HG03432 (cell line): ENCODE measurements around the gene PDZK1IP1.
A peak's percentile ranks its signal among the peaks of the same experiment; 100 is the strongest.
"Not testable (repeated sequence)": the region's sequence is repeated elsewhere in the genome, so short reads cannot be mapped to it uniquely, and the experiment has no call there.

Experiments used
- ATAC-seq: cut with Tn5 transposase; IDR thresholded peaks from one replicate; pipeline ENCODE4 v1.9.1; 2021; ENCODE audit warnings: mild to moderate bottlenecking, moderate library complexity; ENCODE audit not compliant: unreplicated experiment

PDZK1IP1 gene

DNA sequence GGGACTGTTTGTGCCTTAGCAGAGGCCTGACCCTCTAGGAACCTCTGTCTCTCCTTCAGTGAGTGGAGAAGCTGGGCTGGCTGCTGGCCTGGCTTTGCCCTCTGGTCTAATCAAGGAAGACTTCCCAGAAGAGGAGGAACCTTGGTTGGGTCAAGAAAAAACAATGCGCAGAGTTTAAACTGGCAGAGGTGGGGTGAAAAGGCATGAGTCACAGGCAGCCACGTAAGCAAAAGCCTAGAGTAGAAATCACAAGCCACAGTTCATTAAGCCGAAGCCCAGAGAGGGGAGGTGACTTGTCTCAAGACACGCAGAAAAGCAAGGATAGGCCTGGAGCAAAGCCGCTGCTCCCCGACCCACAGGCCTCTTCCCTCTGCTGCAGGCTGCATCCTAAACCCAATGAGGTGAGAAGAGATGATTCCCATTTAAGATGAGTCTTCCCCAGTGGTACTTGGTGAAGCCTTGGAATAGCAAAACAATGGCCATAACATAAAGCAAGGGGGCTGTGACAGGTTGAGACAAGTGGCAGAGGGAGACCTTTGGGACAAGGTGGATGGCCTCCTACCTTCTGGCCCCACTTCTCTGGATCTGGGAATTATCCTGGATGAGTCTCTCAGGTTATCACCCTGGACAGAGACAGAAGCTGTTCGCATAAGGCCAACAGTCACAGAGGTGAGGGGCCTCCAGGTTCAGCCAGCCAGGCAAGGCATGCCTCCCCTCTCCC lies 7.7 kb downstream of the PDZK1IP1 start:
- no peak for ATAC-seq

DNA sequence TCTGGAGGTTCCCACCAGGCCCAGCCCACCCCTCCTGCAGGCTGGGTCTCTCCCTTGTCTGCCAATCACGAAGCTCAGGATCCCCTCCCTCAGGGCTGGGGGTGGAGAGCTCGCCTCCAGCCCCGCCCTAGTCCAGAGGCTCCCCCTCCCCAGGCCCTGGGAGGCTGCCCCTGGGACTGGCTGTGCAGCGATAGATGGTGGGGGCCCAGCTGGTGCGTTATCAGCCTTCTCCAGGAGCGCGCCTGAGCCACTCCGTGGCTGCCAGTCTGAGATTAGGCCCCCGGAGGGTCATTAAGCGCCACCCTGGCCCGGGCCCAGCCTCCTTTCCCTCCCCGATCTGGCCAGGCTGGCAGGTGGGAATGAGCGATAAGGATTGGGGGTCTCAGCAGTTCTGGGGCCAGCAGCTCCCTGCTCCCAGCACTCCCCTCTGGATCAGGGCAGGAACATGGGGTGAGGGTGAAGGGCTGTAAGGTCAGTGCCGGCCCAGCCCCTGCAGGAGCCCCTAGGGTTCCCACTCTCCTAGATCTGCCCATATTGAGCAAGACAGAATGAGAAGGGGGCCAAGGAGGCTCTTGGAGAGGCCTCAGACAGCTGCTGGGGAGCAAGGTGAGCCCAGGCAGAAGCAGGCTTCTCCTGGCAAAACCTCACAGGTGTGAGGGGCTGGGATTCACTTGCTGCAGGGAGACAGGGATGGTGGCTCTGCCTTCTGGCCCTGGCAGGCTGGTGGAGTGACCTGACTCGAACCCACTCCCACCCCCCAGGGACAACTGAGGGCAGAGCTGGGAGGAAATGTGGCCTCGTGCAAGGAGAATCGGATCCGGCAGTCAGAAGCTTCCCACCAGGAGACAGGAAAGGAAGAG lies 8.5 kb downstream of the PDZK1IP1 start:
- no peak for ATAC-seq

DNA sequence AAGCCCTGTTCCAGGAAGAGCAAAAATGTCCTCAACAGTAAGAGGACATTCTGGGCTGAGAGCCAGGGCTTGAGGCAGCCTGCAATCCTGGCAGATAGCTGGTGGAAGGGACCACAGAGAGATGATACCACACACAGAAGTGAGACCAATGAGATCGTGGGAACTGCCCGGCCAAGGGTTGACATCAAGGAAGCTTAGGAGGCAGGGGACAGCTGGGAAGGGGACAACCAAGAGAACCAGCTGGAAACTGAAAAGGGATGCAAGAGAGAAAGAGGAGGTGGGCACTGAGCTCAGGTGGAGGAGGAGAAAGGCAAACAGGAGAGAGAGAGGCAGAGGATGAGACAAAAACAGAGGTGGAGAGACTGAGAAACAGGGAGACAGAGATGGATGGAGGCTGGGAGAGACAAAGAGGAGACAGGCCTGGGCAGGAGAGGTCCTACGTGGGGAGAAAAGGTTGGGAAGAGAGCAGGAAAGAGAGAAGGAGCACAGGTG lies 9.2 kb downstream of the PDZK1IP1 start:
- ATAC-seq = no peak

DNA sequence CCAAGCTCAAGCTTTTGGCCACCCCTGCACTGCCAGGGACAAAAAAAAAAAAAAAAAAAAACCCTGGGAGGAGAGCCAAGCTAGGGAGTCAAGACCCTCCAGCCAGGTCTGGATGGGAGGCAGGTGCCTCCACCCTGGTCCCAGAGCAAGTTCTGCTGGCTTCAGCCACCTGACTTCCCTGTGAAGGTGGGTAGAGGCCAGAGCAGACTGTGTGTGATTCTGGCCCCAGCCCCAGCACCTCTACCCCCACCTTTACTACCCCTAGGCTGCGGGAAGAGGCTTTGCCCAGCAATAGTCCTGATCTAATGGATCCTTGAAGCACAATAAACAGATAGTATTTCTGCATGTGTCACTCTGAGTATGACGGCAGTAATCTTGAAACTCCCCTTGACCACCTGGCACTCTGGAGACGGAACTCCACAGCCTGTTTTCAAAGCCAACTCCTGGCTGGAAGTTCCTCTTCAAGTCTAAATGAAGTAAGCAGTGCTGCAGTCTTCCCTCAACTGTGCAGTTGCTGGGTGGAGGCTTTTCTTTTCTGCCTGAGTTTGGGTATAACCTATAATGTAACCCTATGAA lies 9.8 kb downstream of the PDZK1IP1 start:
- ATAC-seq = no peak

DNA sequence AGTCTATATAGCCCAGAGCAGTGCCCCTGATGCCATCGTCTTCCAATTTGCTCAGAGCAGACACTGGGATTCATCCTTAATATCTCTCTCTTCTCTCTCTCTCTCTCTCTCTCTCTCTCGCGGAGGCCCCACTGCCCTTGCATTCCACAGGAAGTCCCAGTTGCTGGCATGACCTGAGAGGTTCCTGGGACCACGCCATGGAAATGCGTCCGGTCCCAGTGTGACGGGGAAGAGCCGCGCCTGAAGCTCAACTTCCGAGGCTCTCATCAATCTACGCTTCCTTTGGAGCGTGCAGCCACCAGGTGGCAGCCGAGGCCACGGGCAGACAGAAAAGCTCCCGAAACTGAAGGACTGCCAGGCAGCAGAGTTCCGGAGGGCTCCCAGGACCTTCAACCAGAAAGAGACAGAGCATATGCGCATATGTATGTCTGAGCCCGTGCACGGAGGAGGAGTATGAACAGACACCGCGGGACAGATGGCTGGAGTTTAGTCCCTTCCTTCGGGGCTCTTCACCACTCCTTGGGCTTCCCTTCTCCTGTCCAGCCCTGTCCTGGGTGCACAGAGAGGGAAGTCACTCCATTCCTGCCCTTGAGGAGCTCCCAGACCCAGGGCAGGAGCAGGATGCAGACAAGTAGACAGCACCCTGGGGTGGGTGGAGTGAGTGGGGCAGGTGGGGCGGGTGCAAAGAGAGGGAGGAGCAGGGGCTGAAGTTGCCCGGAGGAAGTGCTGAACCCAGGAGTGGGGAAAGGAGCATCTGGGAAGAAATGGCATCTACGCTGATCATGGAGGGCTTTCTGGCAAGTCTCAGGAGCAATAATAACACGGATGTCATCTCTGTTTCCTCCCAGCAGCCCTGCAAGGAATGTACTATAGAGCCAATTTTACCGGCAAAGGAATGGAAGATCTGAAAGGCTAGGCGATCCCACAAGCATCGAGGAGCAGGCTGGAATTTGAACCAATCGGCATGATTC lies 10.5 kb downstream of the PDZK1IP1 start:
- peak; percentile 89 for ATAC-seq

DNA sequence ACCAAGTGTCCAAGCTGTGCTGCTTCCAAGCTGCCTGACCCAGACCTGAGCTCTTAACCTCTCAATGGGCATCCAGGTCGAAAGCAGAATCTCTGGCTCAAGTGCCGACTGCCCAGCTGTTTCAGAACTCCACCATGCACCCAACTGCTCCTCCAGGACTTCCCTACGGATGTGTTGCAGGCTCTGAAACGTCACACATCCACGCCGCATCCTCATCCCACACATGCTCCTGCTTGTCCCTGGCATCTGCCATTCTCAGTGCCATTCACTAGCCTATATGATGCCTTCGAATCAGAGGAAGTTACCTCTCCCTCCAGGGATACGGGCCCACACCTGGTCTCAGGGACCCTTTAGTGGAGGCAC lies 11.2 kb downstream of the PDZK1IP1 start:
- no peak for ATAC-seq

DNA sequence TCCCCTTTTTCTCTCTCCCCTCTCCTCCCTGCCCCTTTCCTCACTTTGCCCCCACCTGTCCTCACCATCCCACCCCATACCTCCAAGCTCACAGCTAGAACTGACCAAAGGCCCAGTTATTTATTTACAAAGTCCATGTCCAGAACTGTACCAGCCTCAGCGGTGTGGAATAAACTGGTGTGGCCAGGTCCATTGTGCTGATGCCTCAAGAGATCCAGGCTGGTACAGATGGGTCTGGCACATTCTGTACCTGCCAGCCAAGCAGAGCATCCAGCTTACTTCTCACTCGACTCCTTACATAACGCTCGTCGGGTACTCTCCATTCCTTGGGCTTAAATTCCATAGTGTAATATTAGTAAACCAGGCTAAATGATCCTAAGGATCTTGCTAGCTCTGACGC lies 11.8 kb downstream of the PDZK1IP1 start:
- ATAC-seq = no peak

DNA sequence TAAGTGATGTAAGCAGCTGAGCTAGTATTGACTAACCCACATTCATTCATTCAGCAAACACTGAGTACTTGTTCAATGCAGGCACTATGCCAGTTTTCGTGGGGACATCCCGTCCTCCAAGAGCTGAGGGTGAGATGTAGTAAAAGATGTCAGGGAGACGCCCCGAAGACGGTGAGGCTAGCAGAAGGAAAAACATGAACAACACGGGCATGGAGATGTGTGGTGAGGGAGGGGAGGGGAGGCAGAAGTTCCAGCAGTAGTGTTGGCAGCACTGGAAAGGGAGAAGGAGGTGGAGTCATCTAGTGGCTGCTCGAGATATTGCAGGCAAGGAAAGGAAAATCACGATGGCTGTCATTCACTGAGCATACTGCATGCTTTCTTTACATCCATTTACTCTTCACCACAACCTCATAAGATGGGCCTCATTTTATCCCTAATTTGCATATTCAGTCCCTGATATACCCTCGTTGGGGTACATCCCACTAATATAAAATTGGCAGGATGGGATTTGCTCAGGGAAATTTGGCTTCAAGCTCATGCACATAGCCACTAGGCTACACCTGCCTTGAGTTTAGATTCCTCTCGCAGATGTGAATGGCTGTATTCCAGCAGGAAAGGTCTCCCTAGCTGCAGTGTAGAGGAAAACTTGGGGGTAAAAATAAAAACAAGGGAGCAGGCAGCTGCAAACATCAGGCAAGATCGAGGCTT lies 14.5 kb downstream of the PDZK1IP1 start:
- peak; percentile 43 for ATAC-seq

DNA sequence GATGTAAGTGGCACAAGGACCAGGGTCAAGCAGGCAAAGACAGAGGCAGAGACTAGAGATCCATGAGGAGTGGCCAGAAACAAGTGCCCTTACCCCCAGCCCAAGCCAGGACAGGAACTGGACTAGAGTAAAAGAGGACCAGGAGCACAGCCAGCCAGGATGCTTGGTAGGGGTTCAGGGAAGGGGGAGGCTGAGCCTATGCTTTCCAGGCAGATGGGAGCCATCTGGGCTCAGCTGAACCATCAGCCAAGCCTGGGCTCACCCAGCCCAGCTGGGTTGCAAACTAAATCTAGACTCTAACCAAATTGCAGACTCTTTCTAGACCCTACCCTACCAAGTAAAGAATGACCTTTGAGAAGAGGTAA lies 15.2 kb downstream of the PDZK1IP1 start:
- ATAC-seq = no peak

DNA sequence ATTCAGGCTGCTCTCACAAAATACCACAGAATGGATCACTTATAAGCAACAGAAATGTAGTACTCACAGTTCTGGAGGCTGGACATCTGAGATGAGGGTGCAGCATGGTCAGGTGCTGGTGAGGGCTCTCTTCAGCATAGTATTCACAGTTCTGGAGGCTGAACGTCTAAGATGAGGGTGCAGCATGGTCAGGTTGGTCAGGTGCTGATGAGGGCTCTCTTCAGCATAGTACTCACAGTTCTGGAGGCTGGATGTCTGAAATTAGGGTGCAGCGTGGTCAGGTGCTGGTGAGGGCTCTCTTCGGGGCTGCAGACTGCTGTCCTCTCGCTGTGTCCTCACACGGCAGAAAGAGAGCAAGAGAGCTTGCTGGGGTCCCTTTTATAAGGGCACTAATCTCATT lies 17.1 kb downstream of the PDZK1IP1 start:
- no peak for ATAC-seq

DNA sequence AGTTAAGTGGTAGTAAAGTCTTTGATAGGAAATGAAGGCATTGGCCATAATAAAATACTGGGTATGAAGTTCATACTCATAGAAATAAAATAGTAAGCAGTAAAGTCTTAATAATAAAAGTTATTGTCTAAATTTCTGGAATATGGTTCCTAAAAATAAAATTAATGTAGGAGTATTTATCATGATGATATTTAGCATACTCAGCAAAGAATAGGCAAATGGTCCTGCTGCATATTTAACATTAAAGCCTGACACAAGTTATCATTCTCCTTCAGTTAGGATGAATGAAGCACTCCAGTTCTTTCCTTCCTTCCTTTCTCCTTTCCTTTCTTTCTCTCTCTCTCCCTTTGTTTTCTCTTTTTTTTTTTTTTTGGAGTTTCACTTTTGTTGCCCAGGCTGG lies 25.3 kb downstream of the PDZK1IP1 start:
- ATAC-seq = no peak

DNA sequence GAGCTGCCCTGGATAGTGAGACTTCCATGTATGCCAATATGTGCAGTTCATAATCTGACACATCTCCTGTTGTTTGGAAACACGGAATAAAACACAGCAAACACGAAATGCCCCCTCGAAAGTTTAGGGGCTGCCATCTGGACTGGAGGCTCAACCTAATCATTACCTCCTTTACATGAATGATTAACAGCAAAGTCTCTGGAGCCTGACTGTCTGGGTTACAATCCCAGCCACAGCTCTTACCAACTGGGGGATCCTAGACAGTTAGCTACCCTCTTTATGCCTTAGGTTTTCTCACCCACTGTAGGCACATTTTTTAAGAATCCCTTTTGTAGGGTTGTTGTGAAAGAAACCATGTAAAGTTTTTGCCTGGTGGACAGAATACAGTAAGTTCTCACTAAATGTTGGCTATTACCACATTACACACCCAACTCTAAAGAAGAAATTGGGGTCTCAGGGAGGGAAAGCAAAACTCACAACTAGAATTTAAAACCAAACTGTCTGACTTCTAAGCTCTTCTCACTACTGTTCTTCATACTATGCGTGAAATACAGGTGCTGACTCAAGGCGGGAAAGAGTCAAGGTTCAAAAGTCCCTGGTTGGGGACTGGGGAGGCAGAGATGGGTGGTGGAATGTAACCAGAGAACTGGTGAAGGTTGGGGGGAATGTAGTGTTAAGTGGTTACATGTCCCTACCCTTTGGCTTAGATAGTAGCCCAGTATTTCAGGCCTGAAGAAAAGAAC lies 28.4 kb downstream of the PDZK1IP1 start:
- peak; percentile 67 for ATAC-seq

DNA sequence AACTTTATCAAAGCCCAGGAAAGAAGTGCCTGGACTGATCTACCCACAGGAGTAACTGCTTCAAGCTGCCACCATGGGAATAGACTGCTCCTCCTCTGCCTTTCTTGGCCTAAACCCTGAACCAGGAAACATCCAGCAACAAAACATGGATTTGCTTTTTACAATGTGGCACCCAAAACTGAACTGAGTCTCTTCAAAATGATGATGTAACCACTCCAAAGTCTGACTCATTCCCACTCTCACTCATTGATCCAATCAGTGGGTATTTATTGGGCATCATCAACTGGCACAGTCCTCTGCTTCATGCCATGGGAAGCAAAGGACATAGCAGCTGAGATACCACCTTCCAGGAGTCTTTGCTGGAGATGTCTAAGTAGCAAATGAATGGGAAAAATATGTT lies 29.1 kb downstream of the PDZK1IP1 start:
- ATAC-seq = no peak

DNA sequence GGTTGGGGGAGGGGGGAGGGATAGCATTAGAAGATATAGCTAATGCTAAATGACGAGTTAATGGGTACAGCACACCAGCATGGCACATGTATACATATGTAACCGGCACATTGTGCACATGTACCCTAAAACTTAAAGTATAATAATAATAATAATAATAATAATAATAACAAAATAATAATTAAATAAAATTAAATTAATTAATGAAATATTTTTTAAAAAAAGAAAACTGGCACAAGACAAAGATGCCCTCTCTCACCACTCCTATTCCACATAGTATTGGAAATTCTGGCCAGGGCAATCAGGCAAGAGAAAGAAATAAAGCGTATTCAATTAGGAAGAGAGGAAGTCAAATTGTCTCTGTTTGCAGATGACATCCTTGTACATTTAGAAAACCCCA lies 31.9 kb downstream of the PDZK1IP1 start:
- not testable (repeated sequence) for ATAC-seq

DNA sequence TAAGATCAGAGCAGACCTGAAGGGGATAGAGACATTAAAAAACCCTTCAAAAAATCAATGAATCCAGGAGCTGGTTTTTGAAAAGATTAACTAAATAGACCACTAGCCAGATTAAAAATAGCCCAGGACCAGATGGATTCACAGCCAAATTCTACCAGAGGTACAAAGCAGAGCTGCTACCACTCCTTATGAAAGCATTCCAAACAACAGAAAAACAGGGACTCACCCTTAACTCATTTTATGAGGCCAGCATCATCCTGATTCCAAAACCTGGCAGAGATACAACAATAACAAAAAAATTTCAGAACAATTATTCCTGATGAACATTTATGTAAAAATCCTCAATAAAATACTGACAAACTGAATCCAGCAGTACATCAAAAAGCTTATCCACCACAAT lies 33.4 kb downstream of the PDZK1IP1 start:
- ATAC-seq = not testable (repeated sequence)

DNA sequence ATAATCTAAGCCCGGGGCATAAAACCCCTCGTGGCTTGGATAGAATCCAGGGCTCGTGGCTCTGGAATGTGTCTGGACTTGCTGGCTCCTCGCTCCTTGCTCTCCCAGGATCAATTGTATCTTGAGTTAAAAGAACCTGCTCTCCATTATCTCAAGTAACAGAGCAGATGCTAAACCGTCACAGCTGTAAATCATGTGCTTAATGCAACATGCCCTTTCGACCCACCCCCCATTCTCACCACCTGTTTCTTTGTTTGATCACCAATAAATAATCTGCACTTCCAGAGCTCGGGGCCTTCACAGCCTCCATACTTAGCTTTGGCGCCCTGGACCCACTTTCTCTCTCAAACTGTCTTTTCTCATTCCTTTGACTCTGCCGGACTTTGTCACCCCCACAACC lies 40.7 kb downstream of the PDZK1IP1 start:
- not testable (repeated sequence) for ATAC-seq

DNA sequence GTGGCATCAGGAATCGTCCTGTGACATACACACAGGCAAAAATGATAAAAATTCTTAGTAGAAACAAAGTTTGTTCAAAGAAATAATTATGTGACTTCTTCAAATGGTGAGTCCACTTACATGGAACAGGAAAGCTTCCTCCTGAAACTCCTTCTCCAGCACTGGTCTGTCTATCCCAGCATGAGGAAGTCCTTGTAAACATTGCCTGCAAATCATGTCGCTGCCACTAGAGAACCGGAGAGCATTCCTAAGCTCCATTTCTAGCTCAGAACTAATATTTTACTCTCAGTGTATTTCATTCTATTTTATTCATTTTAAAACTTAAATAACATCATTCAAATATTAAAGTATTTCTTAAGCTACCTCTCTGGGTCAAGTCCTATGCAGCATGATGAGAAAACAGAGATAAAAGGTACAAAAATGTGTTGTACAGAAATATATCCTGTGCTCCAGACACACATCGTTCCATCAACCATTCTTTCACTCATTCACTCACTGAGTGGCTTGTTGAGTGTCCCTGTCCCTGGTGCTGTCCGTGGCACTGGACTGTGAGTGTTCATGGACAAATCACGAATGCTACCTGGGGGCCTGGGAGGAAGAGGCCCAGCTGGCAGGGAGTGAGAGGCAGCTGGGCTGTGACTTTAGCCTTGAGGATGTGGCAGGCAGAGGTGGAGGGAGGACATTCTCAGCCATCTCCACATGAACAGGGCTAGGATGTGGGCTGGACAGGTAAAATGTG lies 42.6 kb downstream of the PDZK1IP1 start:
- no peak for ATAC-seq

DNA sequence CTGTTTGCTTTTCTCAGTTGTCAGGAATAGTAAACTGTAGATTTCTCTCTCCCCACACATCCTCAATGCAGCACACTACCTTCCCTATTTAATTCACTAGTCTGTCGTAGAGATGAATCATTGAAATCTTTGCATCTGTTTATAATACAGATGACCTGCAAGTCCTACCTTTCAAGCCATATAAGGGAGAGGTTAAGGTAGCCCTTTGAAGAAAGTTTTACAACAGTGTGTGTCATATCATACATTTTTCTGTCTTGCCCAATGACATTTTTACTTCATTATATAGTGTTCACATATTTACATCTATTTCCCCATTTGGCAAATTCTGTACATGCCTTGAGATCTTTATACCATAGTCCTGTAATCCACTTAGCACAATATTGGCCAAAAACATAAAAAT lies 43.3 kb downstream of the PDZK1IP1 start:
- ATAC-seq = not testable (repeated sequence)

DNA sequence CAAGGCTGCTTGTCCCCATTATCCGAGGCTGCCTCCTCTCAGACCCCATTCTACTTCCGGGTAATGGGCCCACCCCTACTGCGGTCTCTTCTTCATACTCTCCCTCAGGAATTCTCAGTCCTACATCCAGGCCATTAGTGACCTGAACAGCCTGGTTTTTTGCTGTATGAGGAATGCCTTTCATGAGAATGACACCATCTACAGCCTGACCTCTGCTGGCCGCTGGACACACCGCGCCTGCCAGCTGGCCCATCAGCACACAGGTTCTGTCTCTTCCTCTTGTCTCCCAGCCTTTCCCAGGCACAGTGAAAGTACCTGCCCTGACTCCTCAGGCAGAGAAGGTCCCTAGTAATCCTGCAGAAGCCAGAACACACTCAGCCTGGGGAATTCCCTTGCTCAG lies 46.2 kb downstream of the PDZK1IP1 start:
- not testable (repeated sequence) for ATAC-seq
